ENCODE measurements around the gene MAN2B2.

Gene MAN2B2

DNA sequence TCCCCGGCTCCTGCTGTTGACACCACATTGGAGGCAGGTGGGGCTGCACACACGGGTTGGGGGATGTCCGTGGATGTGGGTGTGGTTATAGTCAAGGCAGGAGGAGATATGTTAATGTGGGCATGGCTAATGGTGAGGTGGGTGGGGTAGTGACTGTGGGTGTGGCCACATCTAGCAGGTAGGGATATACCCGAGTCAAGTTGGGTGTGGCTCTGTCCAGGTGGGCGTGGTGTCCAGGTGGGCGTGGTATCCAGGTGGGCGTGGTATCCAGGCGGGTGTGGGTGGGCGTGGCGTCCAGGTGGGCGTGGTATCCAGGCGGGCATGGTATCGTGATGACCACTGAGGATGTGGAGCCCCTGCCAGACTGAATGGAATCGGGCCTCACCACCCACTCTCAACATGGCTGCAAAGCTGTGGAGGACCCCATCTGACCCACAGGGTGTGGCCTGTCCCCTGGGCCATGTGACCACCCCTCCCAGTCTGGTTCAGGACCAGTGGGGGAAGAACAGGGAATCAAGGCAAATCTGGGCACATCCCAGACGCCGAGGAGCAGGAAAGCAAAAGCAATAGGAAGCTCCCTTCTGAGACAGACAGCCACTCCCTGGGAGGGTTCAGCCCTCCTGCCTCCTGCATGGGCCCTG is 21.0 kb downstream of the MAN2B2 start:
- DNase-seq (ENCODE audit: low read depth in 2 of 2), result no peak

DNA sequence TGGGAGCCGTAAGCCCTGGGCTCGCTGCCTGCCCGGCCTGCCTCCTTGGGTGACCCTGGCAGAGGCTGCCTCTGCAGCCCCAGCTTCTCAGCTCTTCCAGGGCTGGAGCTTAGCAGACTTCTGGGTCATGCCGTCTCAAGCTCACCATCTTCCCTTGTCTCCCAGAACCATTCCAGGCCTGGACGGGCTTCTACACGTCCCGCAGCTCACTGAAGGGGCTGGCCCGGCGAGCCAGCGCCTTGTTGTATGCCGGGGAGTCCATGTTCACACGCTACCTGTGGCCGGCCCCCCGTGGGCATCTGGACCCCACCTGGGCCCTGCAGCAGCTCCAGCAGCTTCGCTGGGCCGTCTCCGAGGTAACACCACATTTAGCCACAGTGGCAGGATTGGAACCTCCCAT is 22.0 kb downstream of the MAN2B2 start:
- no peak for DNase-seq (ENCODE audit: low read depth in 2 of 2)

DNA sequence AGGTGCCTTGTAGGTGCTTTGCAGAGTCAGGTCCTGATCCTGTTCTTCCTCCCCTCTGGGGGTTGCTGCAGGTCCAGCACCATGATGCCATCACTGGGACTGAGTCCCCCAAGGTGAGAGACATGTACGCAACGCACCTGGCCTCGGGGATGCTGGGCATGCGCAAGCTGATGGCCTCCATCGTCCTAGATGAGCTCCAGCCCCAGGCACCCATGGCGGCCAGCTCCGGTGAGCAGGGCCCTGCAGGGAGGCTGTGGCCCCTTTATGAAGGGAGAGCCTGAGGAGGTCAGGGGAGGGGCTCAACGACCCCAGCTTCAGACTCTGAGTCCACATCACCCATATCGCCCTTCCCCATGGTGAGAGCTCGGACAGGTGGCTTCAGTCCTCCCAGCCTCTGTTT is 23.1 kb downstream of the MAN2B2 start:
- DNase-seq (ENCODE audit: low read depth in 2 of 2), result no peak

DNA sequence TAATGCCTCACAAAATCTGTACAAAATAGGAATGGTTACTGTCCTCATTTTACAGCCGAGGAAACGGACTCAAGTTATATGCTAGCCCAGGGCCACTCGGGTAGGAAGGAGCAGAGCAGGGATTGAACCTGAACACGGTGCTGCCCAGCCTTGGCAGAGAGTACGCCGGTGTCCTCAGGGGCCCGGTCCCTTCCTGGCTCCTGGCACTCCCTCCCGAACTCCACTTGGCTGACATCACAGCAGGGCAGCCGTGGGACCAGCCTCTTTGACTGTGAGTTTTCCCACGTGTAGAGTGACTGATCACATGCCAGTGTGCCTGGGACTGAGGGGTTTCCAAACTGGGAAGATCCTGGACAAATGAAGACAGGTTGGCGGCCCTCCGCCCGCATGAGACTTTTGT is 23.7 kb downstream of the MAN2B2 start:
- no peak for DNase-seq (ENCODE audit: low read depth in 2 of 2)

DNA sequence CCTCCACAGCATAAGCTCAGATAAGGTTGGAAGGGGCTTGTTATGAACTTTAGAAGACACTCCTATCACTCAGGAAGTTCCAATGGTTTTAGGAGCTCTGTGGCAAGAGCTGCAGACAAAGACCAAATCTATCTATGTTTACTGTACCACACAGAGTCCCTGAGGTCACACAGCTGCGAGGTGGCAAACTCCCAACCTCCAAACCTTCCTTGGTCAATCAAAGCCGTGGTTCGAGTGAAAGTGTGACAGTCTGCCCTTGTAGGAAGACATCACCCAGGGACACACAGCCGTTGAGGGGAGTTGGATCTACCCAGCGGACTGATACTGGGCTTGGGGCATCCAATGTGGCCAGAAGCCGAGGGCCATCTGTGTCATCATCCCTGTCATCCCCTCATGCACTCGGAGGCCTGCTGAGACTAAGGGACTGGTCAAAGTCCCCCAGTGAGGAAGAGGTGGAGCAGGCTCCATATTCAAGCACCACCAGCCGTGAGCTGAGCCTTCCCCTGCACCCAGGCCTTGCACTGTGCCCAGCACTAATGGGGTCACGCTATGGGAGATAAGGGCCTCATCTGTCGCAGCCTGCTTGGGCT is 26.8 kb downstream of the MAN2B2 start:
- no peak for DNase-seq (ENCODE audit: low read depth in 2 of 2)

DNA sequence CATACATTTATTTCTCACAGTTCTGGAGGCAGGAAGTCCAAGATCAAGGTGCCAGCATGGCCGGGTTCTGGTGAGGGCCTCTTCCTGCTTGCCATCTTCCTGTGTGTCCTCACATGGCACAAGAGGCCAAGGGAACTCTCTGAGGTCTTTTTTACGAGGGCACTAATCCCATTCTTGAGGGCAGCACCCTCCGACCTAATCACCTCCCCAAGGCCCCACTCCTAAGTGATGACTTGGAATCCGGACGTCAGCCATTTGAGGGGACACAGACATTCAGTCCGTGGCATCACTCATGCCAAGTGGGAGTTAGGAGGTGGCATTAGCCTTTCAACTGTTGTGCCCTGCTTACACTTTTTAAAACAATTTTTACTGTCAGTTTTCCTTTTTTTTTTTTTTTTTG is 27.3 kb downstream of the MAN2B2 start:
- no peak for DNase-seq (ENCODE audit: low read depth in 2 of 2)

DNA sequence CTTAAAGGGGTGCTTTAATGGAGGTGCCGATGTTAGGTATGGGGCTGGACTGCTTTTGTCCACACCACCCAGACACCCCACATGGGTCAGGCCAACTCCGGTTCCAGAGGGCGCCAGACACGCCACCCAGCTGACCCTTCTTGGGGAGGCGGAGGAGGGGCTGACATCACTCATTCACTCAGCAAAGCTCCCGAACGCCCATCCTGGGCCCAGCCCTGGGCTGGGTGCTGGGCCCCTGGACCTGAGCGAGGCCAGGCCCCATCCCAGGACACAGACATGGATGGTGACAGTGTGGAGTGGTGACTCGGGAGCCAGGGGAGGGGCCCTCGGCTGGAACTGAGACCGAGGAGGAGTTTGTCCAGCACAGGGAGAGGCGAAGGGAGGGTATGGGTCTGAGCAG is 28.1 kb downstream of the MAN2B2 start:
- DNase-seq (ENCODE audit: low read depth in 2 of 2), result no peak

DNA sequence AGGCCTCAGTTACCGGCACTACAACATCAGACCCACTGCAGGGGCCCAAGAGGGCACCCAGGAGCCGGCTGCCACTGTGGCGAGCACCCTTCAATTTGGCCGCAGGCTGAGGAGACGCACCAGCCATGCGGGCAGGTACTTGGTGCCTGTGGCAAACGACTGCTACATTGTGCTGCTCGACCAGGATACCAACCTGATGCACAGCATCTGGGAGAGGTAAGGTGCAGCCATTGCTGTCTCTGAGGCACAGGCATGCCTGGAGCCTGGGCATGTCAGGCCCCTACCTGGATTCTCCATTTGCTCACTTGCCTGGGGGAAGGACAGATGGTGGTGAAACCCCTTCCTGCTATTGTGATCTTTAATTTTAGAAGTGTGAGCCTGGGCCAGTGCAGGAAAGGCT is 30.1 kb downstream of the MAN2B2 start:
- no peak for DNase-seq (ENCODE audit: low read depth in 2 of 2)

DNA sequence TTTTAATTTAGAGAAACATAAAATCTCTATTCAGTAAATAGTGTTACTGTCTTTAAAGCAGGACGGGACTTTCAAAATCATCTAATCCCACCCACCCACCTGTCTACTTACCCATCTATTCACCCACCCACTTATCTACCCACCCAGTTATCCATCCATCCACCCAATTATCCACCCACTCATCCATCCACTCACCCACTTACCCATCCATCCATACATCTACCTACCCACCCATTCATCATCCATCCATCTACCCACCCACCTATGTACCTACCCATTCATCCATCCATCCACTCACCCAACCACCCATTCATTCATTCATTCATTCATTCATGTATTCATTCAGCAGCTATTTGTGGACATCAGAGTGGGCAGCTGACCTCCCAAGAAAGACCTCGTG is 30.6 kb downstream of the MAN2B2 start:
- DNase-seq (ENCODE audit: low read depth in 2 of 2), result no peak

DNA sequence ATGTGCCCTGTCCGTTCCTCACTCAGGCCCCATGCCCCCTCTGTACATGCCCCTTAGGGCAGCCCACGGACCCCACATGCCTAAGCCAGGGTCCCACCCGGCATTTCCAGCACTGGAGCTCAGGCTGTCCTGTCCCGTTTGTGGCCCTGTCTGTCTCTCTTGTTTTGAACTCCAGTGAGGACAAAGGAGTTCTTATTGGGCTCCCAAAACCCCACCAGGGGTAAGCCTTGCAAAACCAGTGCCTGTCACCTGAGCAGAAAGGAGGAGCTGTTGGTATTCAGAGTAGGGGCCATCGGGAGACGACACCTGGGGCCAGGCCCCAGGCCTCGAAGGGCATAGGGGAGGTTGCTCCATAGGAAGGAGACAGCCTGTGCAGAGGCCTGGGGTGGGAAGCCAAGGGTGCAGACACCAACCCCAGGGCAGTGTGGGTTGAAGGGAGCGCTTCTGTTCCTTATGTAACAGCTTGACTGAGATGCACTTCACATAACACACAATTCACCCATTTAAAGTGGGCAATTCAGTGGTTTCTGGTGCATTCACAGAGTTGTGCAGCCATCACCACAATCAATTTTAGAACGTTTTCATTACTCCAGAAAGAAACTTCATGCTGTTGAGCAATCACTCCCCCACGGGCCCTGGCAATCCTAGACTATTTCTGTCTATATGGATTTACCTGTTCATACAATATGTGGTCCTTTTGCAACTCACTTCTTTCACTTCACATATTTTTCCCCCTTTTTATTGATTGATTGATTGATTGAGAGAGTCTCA is 31.7 kb downstream of the MAN2B2 start:
- no peak for DNase-seq (ENCODE audit: low read depth in 2 of 2)

DNA sequence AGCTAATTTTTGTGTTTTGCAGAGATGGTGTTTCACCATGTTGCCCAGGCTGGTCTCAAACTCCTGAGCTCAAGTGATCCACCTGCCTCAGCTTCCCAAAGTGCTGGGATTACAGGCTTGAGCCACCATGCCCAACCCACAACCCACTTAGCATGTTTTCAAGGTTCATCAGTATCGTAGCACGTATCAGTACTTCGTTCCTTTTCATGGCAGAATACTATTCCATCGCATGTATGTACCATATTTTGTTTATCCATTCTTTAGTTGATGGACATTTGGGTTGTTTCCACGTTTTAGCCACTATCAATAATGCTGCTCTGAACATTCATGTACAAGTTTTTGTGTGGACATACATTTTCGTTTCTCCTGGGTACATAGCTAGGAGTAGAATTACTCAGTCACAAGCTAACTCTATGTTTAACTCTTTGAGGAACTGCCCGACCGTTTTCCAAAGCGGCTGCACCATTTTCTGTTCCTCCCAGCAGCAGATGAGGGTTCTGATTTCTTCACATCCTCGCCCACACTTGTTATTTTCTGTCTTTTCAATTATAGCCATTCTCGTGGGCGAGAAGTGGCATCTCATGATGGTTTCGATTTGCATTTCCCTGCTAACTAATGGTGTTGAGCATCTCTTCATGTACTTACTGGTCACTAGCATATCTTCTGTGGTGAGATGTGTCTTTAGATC is 32.5 kb downstream of the MAN2B2 start:
- DNase-seq (ENCODE audit: low read depth in 2 of 2), result no peak

DNA sequence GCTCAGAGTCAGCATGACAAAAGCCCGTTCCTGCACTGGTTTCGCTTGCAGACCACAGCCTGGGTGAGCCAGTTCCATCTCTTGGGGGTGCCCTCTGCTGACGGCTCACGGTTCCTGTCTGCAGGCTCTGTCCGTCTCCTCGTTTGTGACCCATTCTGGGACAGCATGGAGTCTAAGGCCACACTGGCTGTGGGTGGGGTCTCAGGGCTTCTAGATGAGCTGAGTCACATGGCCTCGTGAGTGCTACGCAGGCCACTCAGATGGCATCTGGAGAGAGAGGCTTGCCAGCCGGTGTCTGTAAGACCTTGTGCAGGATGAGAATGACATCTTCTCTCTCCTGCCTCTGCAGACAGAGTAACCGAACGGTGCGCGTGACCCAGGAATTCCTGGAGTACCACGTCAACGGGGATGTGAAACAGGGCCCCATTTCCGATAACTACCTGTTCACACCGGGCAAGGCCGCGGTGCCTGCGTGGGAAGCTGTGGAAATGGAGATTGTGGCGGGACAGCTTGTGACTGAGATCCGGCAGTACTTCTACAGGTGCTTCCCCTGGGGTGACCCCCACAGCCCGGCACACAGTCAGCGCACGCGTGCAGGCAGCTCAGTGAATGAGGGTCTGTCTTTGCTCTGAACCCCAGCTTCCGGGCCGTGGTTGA is 33.9 kb downstream of the MAN2B2 start:
- DNase-seq (ENCODE audit: low read depth in 2 of 2), result no peak

DNA sequence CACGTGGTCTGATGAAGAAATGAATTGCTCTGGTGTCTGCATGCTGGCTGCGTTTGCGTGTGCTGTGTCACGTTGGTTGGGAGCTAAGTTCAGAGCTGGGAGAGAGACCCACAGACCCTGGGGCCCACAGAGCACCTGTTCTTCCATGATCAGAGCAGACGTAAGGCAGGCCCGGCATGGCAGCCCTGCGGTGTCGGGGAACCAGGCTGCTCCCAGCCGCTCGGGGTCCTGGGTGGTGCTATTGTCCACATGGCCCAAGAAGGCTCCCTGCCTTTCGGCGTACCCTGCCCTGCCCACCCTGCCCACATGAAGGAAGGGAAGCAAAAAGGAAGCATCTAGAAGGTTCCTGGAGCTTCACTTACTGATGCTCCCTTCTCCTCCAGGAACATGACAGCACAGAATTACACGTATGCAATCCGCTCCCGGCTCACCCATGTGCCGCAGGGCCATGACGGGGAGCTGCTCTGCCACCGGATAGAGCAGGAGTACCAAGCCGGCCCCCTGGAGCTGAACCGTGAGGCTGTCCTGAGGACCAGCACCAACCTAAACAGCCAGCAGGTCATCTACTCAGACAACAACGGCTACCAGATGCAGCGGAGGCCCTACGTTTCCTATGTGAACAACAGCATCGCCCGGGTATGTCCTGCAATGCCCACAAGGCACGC is 34.6 kb downstream of the MAN2B2 start:
- DNase-seq (ENCODE audit: low read depth in 2 of 2), result no peak

DNA sequence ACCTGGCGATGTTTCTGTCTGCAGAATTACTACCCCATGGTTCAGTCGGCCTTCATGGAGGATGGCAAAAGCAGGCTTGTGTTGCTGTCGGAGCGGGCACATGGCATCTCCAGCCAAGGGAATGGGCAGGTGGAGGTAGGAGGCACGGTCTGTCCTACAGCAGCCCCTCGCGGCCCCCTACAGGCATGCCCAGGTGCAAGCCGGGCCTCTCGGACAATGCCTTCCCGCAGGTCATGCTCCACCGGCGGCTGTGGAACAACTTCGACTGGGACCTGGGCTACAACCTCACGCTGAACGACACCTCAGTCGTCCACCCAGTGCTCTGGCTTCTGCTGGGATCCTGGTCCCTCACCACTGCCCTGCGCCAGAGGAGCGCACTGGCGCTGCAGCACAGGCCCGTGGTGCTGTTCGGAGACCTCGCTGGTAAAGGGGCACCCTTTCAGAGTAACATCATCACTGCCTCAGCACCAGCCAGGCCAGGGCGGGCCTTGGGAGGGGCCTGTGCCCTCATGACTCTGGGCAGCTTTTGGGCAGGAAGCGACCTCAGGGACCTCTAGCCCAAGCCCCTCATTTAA is 36.0 kb downstream of the MAN2B2 start:
- no peak for DNase-seq (ENCODE audit: low read depth in 2 of 2)

DNA sequence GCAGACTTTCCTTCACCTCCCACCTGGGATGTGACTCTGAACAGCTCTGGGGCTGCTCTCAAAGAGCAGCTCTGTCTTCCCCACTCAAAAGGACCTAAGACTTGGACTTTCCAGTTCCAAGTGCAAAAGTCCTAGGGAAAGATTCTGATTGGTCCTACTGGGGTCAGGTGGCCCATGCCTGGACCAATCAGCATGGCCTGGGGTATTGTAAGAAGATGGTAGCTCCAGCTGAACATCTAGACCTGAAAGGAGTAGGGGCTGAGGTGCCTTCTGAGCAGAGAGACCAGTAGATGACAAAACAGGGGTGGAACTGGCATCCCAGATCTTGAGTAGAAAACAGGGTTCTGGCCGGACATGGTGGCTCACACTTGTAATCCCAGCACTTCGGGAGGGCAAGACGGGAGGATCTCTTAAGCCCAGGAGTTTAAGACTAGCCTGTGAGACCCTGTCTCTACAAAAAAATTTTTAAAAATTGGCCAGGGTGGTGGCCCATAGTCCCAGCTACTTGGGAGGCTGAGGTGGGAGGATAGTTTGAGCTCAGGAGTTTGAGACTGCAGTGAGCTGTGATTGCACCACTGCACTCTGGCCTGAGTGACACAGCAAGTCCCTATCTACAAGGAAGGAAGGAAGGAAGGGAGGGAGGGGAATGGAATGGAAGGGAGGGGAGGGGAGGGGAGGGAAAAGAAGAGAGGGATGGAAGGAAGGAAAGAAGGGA is 38.1 kb downstream of the MAN2B2 start:
- DNase-seq (ENCODE audit: low read depth in 2 of 2), result no peak

DNA sequence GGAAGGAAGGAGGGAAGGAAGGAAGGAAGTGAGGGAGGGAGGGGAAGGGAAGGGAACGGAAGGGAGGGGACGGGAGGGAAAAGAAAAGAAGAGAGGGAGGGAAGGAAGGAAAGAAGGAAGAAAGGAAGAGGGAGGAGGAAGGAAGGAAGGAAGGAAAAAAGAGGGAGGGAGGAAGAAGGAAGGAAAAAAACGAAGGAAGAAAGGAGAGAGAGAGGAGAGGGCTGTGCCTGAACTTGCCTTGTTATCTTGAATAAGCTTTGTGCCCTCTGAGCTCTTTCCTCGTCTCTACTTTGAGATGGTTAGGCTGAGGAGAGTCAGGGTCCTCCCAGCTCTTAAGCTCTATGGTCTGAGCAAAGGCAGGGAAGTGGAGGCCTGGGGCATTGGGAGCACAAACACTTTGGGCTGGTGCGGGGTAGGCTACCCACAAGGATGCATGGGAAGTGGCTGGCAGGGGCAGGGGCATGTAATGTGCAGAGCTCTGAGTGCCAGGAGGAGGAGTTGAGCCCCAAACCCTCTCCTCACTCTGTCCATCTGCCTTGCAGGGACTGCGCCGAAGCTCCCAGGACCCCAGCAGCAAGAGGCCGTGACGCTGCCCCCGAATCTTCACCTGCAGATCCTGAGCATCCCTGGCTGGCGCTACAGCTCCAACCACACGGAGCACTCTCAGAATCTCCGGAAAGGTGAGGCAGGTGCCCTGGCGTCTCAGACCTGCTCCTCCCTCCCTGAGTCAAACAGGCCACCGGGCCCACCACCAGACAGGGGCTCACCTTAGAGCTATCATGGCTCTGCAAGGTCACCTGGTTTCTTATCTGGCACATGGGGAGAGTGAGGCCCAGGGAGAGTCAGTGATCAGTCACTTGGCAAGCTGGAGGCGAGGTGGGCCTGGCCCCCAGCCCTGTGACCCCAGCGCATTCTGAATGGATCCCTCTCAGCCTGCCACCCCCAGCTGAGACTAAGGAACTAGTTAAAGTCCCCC is 39.0 kb downstream of the MAN2B2 start:
- no peak for DNase-seq (ENCODE audit: low read depth in 2 of 2)

DNA sequence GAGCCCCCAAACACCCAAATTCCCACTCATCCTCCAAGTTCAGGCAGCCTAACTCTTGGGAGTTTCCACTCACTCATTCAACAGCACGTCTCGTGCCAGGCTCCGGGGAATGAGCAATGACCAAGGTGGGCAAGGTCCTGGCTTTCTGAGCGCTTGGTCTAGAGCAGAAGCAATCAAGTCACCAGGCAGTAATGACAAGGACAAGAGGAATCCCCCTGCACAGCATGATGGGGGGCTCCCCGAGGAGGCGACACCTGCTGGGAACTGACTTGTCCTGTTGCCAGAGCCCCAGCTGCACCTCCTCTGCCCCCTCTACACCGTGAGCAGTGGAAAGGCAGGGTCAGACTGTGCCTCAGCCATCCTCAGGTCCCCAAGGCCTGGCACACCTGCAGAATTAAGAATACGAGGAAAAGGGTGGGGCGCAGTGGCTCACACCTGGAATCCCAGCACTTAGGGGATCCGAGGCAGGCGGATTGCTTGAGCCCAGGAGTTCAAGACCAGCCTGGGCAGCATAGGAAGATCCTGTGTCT is 39.8 kb downstream of the MAN2B2 start:
- no peak for DNase-seq (ENCODE audit: low read depth in 2 of 2)

DNA sequence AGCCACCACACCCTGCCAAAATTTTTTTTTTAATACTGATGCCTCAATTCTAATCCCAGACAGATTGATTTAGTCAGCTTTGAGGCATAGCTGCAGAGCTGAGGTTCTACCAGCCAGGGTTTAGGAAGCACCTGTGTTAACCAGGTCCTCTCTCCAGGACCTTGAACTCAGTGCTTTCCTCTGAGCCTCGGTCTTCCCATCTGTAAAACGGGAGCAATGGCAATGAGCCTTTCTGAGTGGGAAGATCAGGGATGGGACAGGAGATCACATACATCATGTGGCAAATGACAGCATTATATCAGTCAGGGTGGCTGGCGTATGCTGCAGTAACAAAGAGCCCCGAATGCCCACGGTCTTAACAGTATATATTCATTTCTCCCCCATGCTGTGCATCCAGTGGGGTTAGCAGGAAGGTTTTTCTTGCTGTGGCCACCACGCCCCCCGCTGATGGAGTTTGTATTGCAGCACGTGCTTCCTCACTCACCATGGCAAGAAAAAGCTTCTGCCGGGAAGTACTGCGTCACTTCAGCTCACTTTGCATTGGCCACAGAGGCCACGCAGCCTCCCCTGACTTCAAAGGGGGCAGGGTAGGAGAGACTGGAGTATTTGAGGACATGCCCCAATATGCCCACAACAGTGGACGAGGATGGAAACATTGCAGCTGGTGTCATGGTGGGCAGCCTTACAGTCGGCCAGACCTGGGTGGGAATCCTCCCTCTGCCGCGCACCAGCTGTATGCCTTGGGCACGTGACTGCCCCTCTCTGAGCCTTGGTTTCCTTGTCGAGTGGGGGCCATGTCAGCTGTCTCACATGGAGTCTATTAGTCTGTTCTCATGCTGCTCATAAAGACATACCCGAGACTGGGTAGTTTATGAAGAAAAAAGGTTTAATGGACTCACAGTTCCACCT is 41.4 kb downstream of the MAN2B2 start:
- no peak for DNase-seq (ENCODE audit: low read depth in 2 of 2)

Data from stimulated activated CD8-positive, alpha-beta memory T cell treated with anti-CD3 and anti-CD28 coated beads, Interleukin-15, amount 100 ng/mL, for 4 hours (primary cell).